ENCODE measurements around the gene PTTG2. TPM values are rescaled to one million over a fixed set of nuclear protein-coding genes. Genes with fewer than 3 reads are reported as not detected.

PTTG2 gene
- total and polyA plus RNA-seq, 12 donors: 0.55 to 1.6 (median 0.87) TPM; not detected in 2

GRCh38 chr4:37985730-37986275 is 25.6 kb downstream of the PTTG2 start:
- H3K27me3 ChIP-seq: no peaks in the 10 kb centered on the region
- ATAC-seq: no peak
- H3K4me3 ChIP-seq: no peak overlapping the region
- TF ChIP-seq CTCF (IDR thresholded peaks at IDR 0.05): no peak
- H3K36me3 ChIP-seq: peaks cover 0 to 4% (median 0%) of the 10 kb centered on the region in 9 donors
- peaks cover 3 to 90% (median 72%) of the 10 kb centered on the region in 9 donors for H3K4me1 ChIP-seq
- intact Hi-C loops (cut with DNase I): loop anchor here in 2 of 10 donors (10.0 kb wide), 3 partner anchors 49 to 151 kb away; partner anchors contain the start of gene TBC1D1 (in 1 of the 2)
- 55 to 81% methylated on average over 3 of the region's 3 CpGs for WGBS, 2 donors
- H3K27ac ChIP-seq: peak overlapping the region in 1 of 10 donors; percentile 91
- H3K9me3 ChIP-seq: no peaks in the 10 kb centered on the region
- no peak for DNase-seq

- intact Hi-C loops (cut with DNase I): loop anchor here in 2 of 10 donors (10.0 kb wide), 3 partner anchors 46 to 154 kb away; partner anchors contain the start of gene TBC1D1 (in 1 of the 2)
- Histone ChIP-seq H3K9me3 (no peaks in the 10 kb centered on the region), H3K4me3 (no peak overlapping the region), H3K36me3 (no peaks in the 10 kb centered on the region), H3K27me3 (no peaks in the 10 kb centered on the region), H3K27ac (peak overlapping the region in 7 of 10 donors; percentile 40 to 91 (median 82)), H3K4me1 (peaks cover 3 to 90% (median 61%) of the 10 kb centered on the region in 9 donors)
- WGBS, 2 donors: 73 to 78% methylated on average over 5 of the region's 5 CpGs
- TF ChIP-seq CTCF (IDR thresholded peaks at IDR 0.05): no peak
- ATAC-seq (no peak), DNase-seq (no peak)
Measured at GRCh38 chr4:37988670-37989069, 28.5 kb downstream of the PTTG2 start.

- peaks cover 3 to 95% (median 66%) of the 10 kb centered on the region in 9 donors for H3K4me1 ChIP-seq
- ATAC-seq (peak; percentile 62 to 90 (median 80)), DNase-seq (no peak)
- intact Hi-C loops (cut with DNase I): loop anchor here in 2 of 10 donors (10.0 kb wide), 3 partner anchors 45 to 155 kb away; partner anchors contain the start of gene TBC1D1 (in 1 of the 2)
- no peak for TF ChIP-seq CTCF (IDR thresholded peaks at IDR 0.05)
- peak overlapping the region in 1 of 10 donors; percentile 7 for H3K4me3 ChIP-seq
- no peaks in the 10 kb centered on the region for H3K27me3 ChIP-seq
- H3K36me3 ChIP-seq: no peaks in the 10 kb centered on the region
- H3K9me3 ChIP-seq: no peaks in the 10 kb centered on the region
- WGBS, 2 donors: 60 to 70% methylated on average over 8 of the region's 8 CpGs
- peak overlapping the region; percentile 42 to 91 (median 76) for H3K27ac ChIP-seq
Measured at GRCh38 chr4:37989398-37990260, 29.4 kb downstream of the PTTG2 start.

GRCh38 chr4:37990731-37991245 is 30.6 kb downstream of the PTTG2 start:
- Histone ChIP-seq H3K4me3 (no peak overlapping the region), H3K4me1 (peaks cover 5 to 99% (median 75%) of the 10 kb centered on the region in 9 donors), H3K9me3 (no peaks in the 10 kb centered on the region), H3K36me3 (no peaks in the 10 kb centered on the region), H3K27ac (peak overlapping the region; percentile 12 to 91 (median 76)), H3K27me3 (no peaks in the 10 kb centered on the region)
- WGBS, 2 donors: 78 to 82% methylated on average over 5 of the region's 5 CpGs
- no peak for DNase-seq
- intact Hi-C loops (cut with DNase I): no loop called here
- no peak for TF ChIP-seq CTCF (IDR thresholded peaks at IDR 0.05)
- ATAC-seq: no peak

Measured in heart right ventricle (tissue), 16 donors.